H1 (cell line): ENCODE measurements around the gene FHL5. TPM values are rescaled to one million over a fixed set of nuclear protein-coding genes. Genes with fewer than 3 reads are reported as not detected.
"Not testable (repeated sequence)": the region's sequence is repeated elsewhere in the genome, so short reads cannot be mapped to it uniquely, and the experiment has no call there.

ENCODE experiments used
- CTCF ChIA-PET: fragments of 300-600 bp; sonication (Branson Sonifier 250); formaldehyde crosslinking; loops from one replicate; lab custom pipeline; 2021; ENCODE audit not compliant: partially characterized antibody; lab: Charles Lee
- POLR2A ChIA-PET: fragments of 300-600 bp; sonication (Branson Sonifier 250); formaldehyde crosslinking; loops from one replicate; lab custom pipeline; 2021; ENCODE audit warnings: inconsistent platforms; ENCODE audit not compliant: partially characterized antibody; lab: Charles Lee
- DNase-seq, 2 experiments: peaks; one replicate each; pipeline versions ENCODE4 v3.0.0 to v3.0.0-alpha.2; 2010 to 2022; ENCODE audit warnings: low spot score in 2 of 2, low read depth in 1 of 2, mixed read lengths in 1 of 2
- FAIRE-seq: peaks from 2 replicates; lab custom pipeline; 2011; peaks lifted over from hg19 to GRCh38; lab: Jason Lieb, UNC
- H2AFZ ChIP-seq: 2 replicates; pipeline ENCODE4 v1.8.1; 2012; ENCODE audit warnings: low read length, inconsistent platforms
- H2AK5ac ChIP-seq: 2 replicates; pipeline ENCODE4 v1.6.1; 2013; ENCODE audit warnings: low read depth, low read length
- H2BK120ac ChIP-seq: replicated peaks from 2 replicates; pipeline ENCODE3; 2013; ENCODE audit warnings: low read depth, low read length, inconsistent platforms
- H2BK12ac ChIP-seq: 2 replicates; pipeline ENCODE4 v1.6.1; 2013; ENCODE audit warnings: low read depth, low read length
- H2BK15ac ChIP-seq: 2 replicates; pipeline ENCODE4 v1.6.1; 2013; ENCODE audit warnings: low read length
- H2BK20ac ChIP-seq: 2 replicates; pipeline ENCODE4 v1.6.1; 2013; ENCODE audit warnings: low read length
- H2BK5ac ChIP-seq: 2 replicates; pipeline ENCODE4 v1.6.1; 2013; ENCODE audit warnings: low read depth, low read length
- H3K14ac ChIP-seq: 2 replicates; pipeline ENCODE4 v1.6.1; 2013; ENCODE audit warnings: inconsistent platforms; ENCODE audit not compliant: insufficient read length
- H3K18ac ChIP-seq: 2 replicates; pipeline ENCODE4 v1.6.1; 2013; ENCODE audit warnings: low read length; ENCODE audit errors: extremely low read depth
- H3K23ac ChIP-seq: 2 replicates; pipeline ENCODE4 v1.6.1; 2013; ENCODE audit warnings: inconsistent platforms; ENCODE audit not compliant: insufficient read length
- H3K23me2 ChIP-seq: 2 replicates; pipeline ENCODE4 v1.6.1; 2013; ENCODE audit warnings: low read depth, low read length
- H3K27ac ChIP-seq: 2 replicates; pipeline ENCODE4 v1.6.1; 2011; ENCODE audit warnings: low read depth, low read length, inconsistent platforms
- H3K27me3 ChIP-seq, 4 experiments: replicated peaks in 1 of 4; 1 replicate in 1 of 4; 2 replicates in 3 of 4; pipeline versions ENCODE4 v1.6.1 to v1.8.1; 2011 to 2013; ENCODE audit warnings: low read length in 3 of 4, mild to moderate bottlenecking in 3 of 4, inconsistent platforms in 2 of 4, mixed read lengths in 2 of 4, moderate library complexity in 1 of 4; ENCODE audit not compliant: control insufficient read depth in 3 of 4, insufficient read depth in 3 of 4; ENCODE audit errors: extremely low read depth in 1 of 4
- H3K36me3 ChIP-seq, 4 experiments: 2 replicates each; pipeline versions ENCODE4 v1.6.1 to v1.8.1; 2011 to 2013; ENCODE audit warnings: mild to moderate bottlenecking in 4 of 4, low read length in 3 of 4, moderate library complexity in 2 of 4, control low read depth in 1 of 4, inconsistent platforms in 1 of 4; ENCODE audit not compliant: insufficient read depth in 4 of 4, control insufficient read depth in 2 of 4
- H3K4ac ChIP-seq: replicated peaks from 2 replicates; pipeline ENCODE3; 2013; ENCODE audit warnings: low read length, low read depth, mixed read lengths, inconsistent platforms; ENCODE audit not compliant: insufficient read length
- H3K4me1 ChIP-seq, 4 experiments: replicated peaks in 1 of 4; 1 replicate in 1 of 4; 2 replicates in 3 of 4; pipeline versions ENCODE4 v1.6.1 to v1.8.1; 2011 to 2013; ENCODE audit warnings: low read length in 3 of 4, inconsistent platforms in 2 of 4, mixed read lengths in 1 of 4; ENCODE audit not compliant: insufficient read depth in 4 of 4, control insufficient read depth in 3 of 4
- H3K4me2 ChIP-seq, 2 experiments: 2 replicates each; pipeline versions ENCODE4 v1.6.1 to v1.8.1; 2011 to 2013; ENCODE audit warnings: low read depth in 2 of 2, low read length in 2 of 2, control low read depth in 1 of 2, inconsistent platforms in 1 of 2, mild to moderate bottlenecking in 1 of 2; ENCODE audit not compliant: insufficient read depth in 1 of 2
- H3K4me3 ChIP-seq, 4 experiments: fragments of 200-600, 300-600 bp in 1 of 4; sonication (generic), shearing (Covaris generic), sonication (Bioruptor Twin) in 1 of 4; 2 replicates each; pipeline versions ENCODE4 v1.5.1 to v1.8.1; 2011 to 2016; ENCODE audit warnings: low read length in 4 of 4, low read depth in 3 of 4, control low read depth in 2 of 4, inconsistent platforms in 2 of 4, mild to moderate bottlenecking in 2 of 4, mixed read lengths in 1 of 4, moderate library complexity in 1 of 4; ENCODE audit not compliant: insufficient read depth in 2 of 4; ENCODE audit errors: extremely low read depth in 1 of 4
- H3K56ac ChIP-seq: replicated peaks from 2 replicates; pipeline ENCODE3; 2013; ENCODE audit warnings: low read depth, mild to moderate bottlenecking, mixed read lengths, low read length, inconsistent platforms; ENCODE audit not compliant: insufficient read length
- H3K79me1 ChIP-seq: 2 replicates; pipeline ENCODE4 v1.6.1; 2013; ENCODE audit warnings: low read depth, low read length, control low read depth
- H3K79me2 ChIP-seq, 2 experiments: 2 replicates each; pipeline versions ENCODE4 v1.6.1 to v1.8.1; 2012 to 2013; ENCODE audit warnings: low read length in 2 of 2, mild to moderate bottlenecking in 2 of 2, inconsistent platforms in 1 of 2; ENCODE audit not compliant: insufficient read depth in 2 of 2, control insufficient read depth in 1 of 2
- H3K9ac ChIP-seq, 4 experiments: replicated peaks in 1 of 4; 1 replicate in 1 of 4; 2 replicates in 3 of 4; pipeline versions ENCODE4 v1.6.1 to v1.8.1; 2011 to 2013; ENCODE audit warnings: low read depth in 3 of 4, low read length in 3 of 4, control low read depth in 2 of 4, mild to moderate bottlenecking in 2 of 4, moderate library complexity in 2 of 4, inconsistent platforms in 1 of 4; ENCODE audit errors: extremely low read depth in 1 of 4
- H3K9me3 ChIP-seq, 2 experiments: 2 replicates each; pipeline versions ENCODE4 v1.6.1 to v1.8.1; 2012 to 2013; ENCODE audit warnings: mild to moderate bottlenecking in 2 of 2, moderate library complexity in 2 of 2, control low read depth in 1 of 2, inconsistent platforms in 1 of 2, low read depth in 1 of 2, low read length in 1 of 2, mixed read lengths in 1 of 2; ENCODE audit not compliant: insufficient read depth in 2 of 2
- H4K20me1 ChIP-seq, 2 experiments: replicated peaks in 1 of 2; 2 replicates each; pipeline versions ENCODE3 to v1.8.1; 2011 to 2013; ENCODE audit warnings: inconsistent platforms in 2 of 2, low read length in 2 of 2, mild to moderate bottlenecking in 1 of 2; ENCODE audit not compliant: insufficient read depth in 2 of 2, control insufficient read depth in 1 of 2
- H4K5ac ChIP-seq: 2 replicates; pipeline ENCODE4 v1.6.1; 2013; ENCODE audit warnings: low read length, low read depth, mixed read lengths, inconsistent platforms; ENCODE audit not compliant: insufficient read length
- H4K8ac ChIP-seq: 2 replicates; pipeline ENCODE4 v1.8.0; 2013; ENCODE audit warnings: mild to moderate bottlenecking, moderate library complexity, low read length, inconsistent platforms; ENCODE audit not compliant: insufficient read depth; ENCODE audit errors: extremely low read depth
- H4K91ac ChIP-seq: replicated peaks from 2 replicates; pipeline ENCODE3; 2013; ENCODE audit warnings: low read length, mixed read lengths, inconsistent platforms; ENCODE audit not compliant: insufficient read length
- WGBS, 2 experiments: shearing (Covaris generic) in 1 of 2; methylation state at CpG; one replicate each; pipeline versions ENCODE4 v1.1.6 to v1.1.7; 2013 to 2015; ENCODE audit warnings: low lambda C conversion rate in 2 of 2, mixed read lengths in 2 of 2, inconsistent platforms in 1 of 2, low coverage in 1 of 2, missing lambda C conversion rate in 1 of 2; ENCODE audit not compliant: insufficient replicate concordance in 2 of 2, insufficient coverage in 1 of 2, insufficient read length in 1 of 2; ENCODE audit errors: extremely low coverage in 1 of 2, missing lambda C conversion rate in 1 of 2; 5-methylcytosine and 5-hydroxymethylcytosine counted together
- polyA plus RNA-seq, 7 experiments: library from polyadenylated mRNA; depleted of rRNA in 3 of 7; stranded (reverse) in 5 of 7; unstranded in 2 of 7; fragments of >200 nt in 5 of 7; fragments of 200-250 nt in 2 of 7; gene quantifications; 1 replicate in 5 of 7; 2 replicates in 1 of 7; 4 replicates in 1 of 7; pipeline versions ENCODE4 v1.2.1 to v1.2.3, GENCODE V29; 2011 to 2013; ENCODE audit warnings: missing spikeins in 2 of 7, mixed read lengths in 2 of 7
- total RNA-seq: library from RNA; stranded (reverse); fragmentation: NEBNext Ultra II Directional; extraction: Animal tissue kit (Norgen Biotek cat#: 25700); gene quantifications from 2 replicates; pipeline ENCODE4 v1.2.1, GENCODE V29; 2021

The FHL5 gene
- total and polyA plus RNA-seq, 2 of the 8 experiments (the other 6 are each of a cell fraction or from before 2014, with no cell fraction given), result not detected

GRCh38 chr6:96637979-96638378, 75.1 kb downstream of the FHL5 start:
- H2BK120ac ChIP-seq, H3K23ac ChIP-seq, H3K4me2 ChIP-seq, H2AK5ac ChIP-seq, H3K4me1 ChIP-seq, H3K14ac ChIP-seq, H2AFZ ChIP-seq, H2BK5ac ChIP-seq, H3K18ac ChIP-seq, H3K23me2 ChIP-seq, H3K27me3 ChIP-seq, H3K4me3 ChIP-seq, H4K91ac ChIP-seq, H2BK15ac ChIP-seq, H3K27ac ChIP-seq, H4K20me1 ChIP-seq, H2BK12ac ChIP-seq, POLR2A ChIA-PET, H3K56ac ChIP-seq, H3K79me2 ChIP-seq, H2BK20ac ChIP-seq, FAIRE-seq, H4K5ac ChIP-seq, H4K8ac ChIP-seq, H3K9me3 ChIP-seq, H3K4ac ChIP-seq, DNase-seq, H3K36me3 ChIP-seq, H3K79me1 ChIP-seq, H3K9ac ChIP-seq: not testable (repeated sequence)
- WGBS, 2 experiments, result 93% methylated on average over 10 of the region's 10 CpGs; no CpG with 5 or more reads in 1 of the 2 experiments
- CTCF ChIA-PET, result interaction anchor here (0.5 to 1.3 kb wide), 2 partner anchors 10 to 420 kb away, joined by 3 read pairs; no protein-coding TSS in a partner anchor
